Breast epithelium (tissue), 4 donors: ENCODE results near the gene GCC2. TPM values are rescaled to one million over a fixed set of nuclear protein-coding genes. Genes with fewer than 3 reads are reported as not detected.
"Not testable (repeated sequence)": the region's sequence is repeated elsewhere in the genome, so short reads cannot be mapped to it uniquely, and the experiment has no call there.

Experiments
- DNase-seq, 2 donors: peaks; one replicate each; pipeline ENCODE4 v3.0.0-alpha.2; 2019; ENCODE audit warnings: low spot score in 2 of 2
- H3K27ac ChIP-seq, 2 donors: fragments of 200-600 bp; sonication (generic) in 1 of 2; one replicate each; pipeline ENCODE4 v1.5.1; 2016 to 2019; ENCODE audit warnings: mild to moderate bottlenecking in 1 of 2
- H3K27me3 ChIP-seq, 2 donors: fragments of 200-600 bp; sonication (generic) in 1 of 2; one replicate each; pipeline versions ENCODE4 v1.5.1 to v1.6.0; 2017 to 2019; ENCODE audit warnings: control low read depth in 1 of 2, mild to moderate bottlenecking in 1 of 2
- H3K36me3 ChIP-seq: fragments of 200-600 bp; one replicate; pipeline ENCODE4 v1.5.1; 2019
- H3K4me1 ChIP-seq, 2 donors: fragments of 200-600 bp; sonication (generic); one replicate each; pipeline ENCODE4 v1.5.1; 2016 to 2019; ENCODE audit warnings: control low read depth in 1 of 2
- H3K4me3 ChIP-seq, 3 donors: fragments of 200-600 bp; sonication (generic); 1 replicate in 2 of 3; 2 replicates in 1 of 3; pipeline ENCODE4 v1.5.1; 2016 to 2019; ENCODE audit warnings: mild to moderate bottlenecking in 3 of 3, moderate library complexity in 2 of 3
- H3K9me3 ChIP-seq, 2 donors: fragments of 200-600 bp; sonication (generic) in 1 of 2; one replicate each; pipeline ENCODE4 v1.5.1; 2016 to 2019; ENCODE audit warnings: control low read depth in 1 of 2
- POLR2A ChIP-seq: fragments of 450-650 bp; IDR thresholded peaks from one replicate; pipeline ENCODE4 v1.6.1; 2016; ENCODE audit warnings: antibody characterized with exemption, mild to moderate bottlenecking, moderate library complexity
- POLR2AphosphoS5 ChIP-seq, 3 donors: sonication (generic); formaldehyde crosslinking; IDR thresholded peaks; one replicate each; pipeline ENCODE4 v1.6.1; 2017; ENCODE audit warnings: antibody characterized with exemption in 3 of 3
- intact Hi-C: fragments of 100-400 bp; cut with DNase I; formaldehyde crosslinking; loops from one replicate; pipeline ENCODE4 v1.15.1; 2023; ENCODE audit warnings: low total_unique reads
- total RNA-seq, 3 donors: library from RNA; depleted of rRNA; stranded (reverse); fragments of >200 nt; gene quantifications; one replicate each; pipeline ENCODE4 v1.1.0, GENCODE V29; 2016
- TF ChIP-seq, protein P1 (sequence below), 3 donors: fragments of 450-650 bp; IDR thresholded peaks; one replicate each; pipeline ENCODE4 v1.5.1; 2016 to 2017; ENCODE audit warnings: antibody characterized with exemption in 3 of 3, mild to moderate bottlenecking in 3 of 3, moderate library complexity in 3 of 3

Gene GCC2
- total RNA-seq, 3 donors from 2014 or later: 26.4 to 97.6 (median 63.3) TPM

DNA sequence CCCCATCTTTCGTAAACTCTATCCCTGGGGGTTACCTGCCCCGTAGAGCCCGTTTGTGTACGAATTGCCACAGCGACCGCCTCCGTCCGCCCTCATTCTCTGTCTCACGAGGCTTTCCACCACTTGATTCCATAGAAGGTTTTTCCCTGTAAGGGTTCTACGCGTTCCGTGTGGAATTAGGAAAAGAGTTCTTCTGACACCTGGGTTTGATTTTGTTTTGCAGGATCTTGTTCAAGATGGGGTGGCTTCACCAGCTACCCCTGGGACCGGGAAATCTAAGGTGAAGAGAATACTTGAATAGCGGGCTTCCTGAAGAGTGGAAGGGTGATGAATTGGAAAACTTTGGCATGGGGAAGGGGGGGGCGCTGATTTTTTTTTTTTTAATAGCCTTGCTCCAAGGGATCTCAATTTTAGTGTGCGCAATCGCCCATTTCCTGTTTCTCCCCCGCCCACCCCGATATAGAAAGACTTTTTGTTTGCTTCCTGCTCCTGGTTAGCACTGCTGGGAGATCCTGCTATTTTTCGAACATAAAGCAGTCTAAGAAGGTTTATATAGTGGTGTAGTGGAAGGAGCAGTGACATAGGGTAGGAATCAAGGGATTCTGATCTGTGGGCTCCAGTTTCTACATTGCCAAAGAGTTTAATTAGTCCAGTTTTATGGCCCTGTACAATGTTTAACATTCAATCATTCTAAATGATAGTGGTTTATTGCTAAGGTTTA, 564 bp downstream of the GCC2 start:
- peak overlapping the region; percentile 94 to 98 for H3K27ac ChIP-seq
- H3K4me3 ChIP-seq: peak overlapping the region; percentile 74 to 93 (median 79)
- TF ChIP-seq POLR2AphosphoS5 (IDR thresholded peaks at IDR 0.05): no peak
- no peak for TF ChIP-seq POLR2A
- TF ChIP-seq, protein P1, sequence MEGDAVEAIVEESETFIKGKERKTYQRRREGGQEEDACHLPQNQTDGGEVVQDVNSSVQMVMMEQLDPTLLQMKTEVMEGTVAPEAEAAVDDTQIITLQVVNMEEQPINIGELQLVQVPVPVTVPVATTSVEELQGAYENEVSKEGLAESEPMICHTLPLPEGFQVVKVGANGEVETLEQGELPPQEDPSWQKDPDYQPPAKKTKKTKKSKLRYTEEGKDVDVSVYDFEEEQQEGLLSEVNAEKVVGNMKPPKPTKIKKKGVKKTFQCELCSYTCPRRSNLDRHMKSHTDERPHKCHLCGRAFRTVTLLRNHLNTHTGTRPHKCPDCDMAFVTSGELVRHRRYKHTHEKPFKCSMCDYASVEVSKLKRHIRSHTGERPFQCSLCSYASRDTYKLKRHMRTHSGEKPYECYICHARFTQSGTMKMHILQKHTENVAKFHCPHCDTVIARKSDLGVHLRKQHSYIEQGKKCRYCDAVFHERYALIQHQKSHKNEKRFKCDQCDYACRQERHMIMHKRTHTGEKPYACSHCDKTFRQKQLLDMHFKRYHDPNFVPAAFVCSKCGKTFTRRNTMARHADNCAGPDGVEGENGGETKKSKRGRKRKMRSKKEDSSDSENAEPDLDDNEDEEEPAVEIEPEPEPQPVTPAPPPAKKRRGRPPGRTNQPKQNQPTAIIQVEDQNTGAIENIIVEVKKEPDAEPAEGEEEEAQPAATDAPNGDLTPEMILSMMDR (IDR thresholded peaks at IDR 0.05): no peak
- no peaks in the 10 kb centered on the region for H3K27me3 ChIP-seq
- peaks cover 0 to 3% of the 10 kb centered on the region in 2 donors for H3K4me1 ChIP-seq
- DNase-seq: no peak
- no peaks in the 10 kb centered on the region for H3K9me3 ChIP-seq
- H3K36me3 ChIP-seq: no peaks in the 10 kb centered on the region
- intact Hi-C loops: loop anchor here (1.0 kb wide), 1 partner anchor 85 kb away; the partner anchor contains the start of gene LIMS1

DNA sequence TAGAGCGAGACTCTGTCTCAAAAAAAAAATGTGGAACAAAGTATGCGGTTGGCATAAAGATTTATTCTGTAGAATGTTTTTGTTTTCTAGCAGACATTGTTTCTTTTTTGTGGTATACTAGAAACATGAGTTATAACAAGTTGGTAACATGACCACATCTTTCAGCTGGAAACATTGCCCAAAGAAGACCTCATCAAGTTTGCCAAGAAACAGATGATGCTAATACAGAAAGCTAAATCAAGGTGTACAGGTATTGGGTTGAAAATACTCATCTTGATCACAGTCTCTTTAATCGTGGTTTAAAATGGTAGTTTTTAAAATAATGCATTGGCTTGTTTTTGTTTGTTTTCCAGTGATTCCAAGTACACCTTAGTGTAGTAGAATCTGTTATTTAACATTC, 1.9 kb downstream of the GCC2 start:
- Histone ChIP-seq H3K27ac (no peak overlapping the region), H3K4me1 (peaks cover 0 to 3% of the 10 kb centered on the region in 2 donors), H3K9me3 (no peaks in the 10 kb centered on the region), H3K27me3 (no peaks in the 10 kb centered on the region), H3K4me3 (no peak overlapping the region), H3K36me3 (no peaks in the 10 kb centered on the region)
- TF ChIP-seq POLR2AphosphoS5 (IDR thresholded peaks at IDR 0.05) (no peak), POLR2A (no peak)
- TF ChIP-seq, protein P1 (IDR thresholded peaks at IDR 0.05): no peak
- DNase-seq: no peak
- intact Hi-C loops: no loop called here

DNA sequence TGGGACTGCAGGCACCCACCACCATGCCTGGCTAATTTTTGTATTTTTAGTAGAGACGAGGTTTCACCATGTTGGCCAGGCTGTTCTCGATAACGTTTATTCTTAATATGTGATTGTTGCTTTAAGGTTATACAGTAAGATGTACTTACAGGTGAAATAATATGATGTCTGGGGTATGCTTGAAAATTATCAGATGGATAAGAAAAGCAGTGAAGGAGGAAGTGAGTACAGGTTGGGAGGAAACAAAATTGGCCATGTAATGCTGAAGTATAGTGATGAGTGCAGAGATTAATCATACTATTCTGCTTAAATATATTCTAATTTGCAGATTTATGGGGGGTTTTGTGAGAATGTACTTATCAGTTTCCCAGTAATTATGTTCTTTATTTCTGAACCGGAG, 3.0 kb downstream of the GCC2 start:
- H3K36me3 ChIP-seq: no peaks in the 10 kb centered on the region

DNA sequence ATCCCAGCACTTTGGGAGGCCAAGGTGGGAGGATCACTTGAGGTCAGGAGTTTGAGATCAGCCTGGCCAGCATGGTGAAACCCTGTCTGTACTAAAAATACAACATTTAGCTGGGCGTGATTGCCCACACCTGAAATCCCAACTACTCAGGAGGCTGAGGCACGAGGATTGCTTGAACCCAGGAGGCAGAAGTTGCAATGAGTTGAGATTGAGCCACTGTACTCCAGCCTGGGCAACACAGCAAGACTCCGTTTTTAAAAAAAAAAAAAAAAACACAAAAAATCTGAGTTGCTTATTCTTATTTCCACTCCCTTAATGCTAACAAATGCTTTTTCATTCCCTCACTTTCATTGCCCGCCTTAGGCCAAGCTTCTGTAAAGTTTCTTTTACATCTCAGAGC, 4.5 kb downstream of the GCC2 start:
- DNase-seq, H3K4me1 ChIP-seq, H3K9me3 ChIP-seq, intact Hi-C loops, H3K27me3 ChIP-seq, H3K27ac ChIP-seq, H3K4me3 ChIP-seq, H3K36me3 ChIP-seq: not testable (repeated sequence)

More for the DNA sequence above, 3.0 kb downstream of the GCC2 start:
- DNase-seq: no peak
- Histone ChIP-seq H3K27ac (no peak overlapping the region), H3K27me3 (no peaks in the 10 kb centered on the region), H3K9me3 (no peaks in the 10 kb centered on the region), H3K4me1 (peaks cover 0 to 3% of the 10 kb centered on the region in 2 donors), H3K4me3 (no peak overlapping the region)
- intact Hi-C loops: no loop called here
- TF ChIP-seq, protein P1 (IDR thresholded peaks at IDR 0.05): no peak
- TF ChIP-seq POLR2AphosphoS5 (IDR thresholded peaks at IDR 0.05) (no peak), POLR2A (no peak)

DNA sequence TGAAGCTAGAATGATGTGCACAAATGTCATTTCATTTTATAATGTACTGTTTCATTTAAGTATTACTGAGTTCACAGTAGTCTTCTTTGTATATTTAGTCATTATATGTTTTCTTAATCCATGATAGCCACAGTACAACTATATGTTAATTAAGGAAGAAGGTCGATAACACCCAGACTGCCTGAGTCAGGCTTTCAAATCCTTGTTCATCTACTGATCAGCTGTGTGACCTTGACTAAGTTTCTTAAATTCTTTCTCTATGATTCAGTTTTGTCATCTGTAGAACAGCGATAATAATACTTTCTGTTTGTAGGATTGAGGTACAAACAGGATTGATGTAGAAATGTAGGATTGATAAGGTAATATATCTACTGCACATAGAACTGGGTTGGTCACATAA, 5.4 kb downstream of the GCC2 start:
- Histone ChIP-seq H3K27ac (no peak overlapping the region), H3K36me3 (no peaks in the 10 kb centered on the region), H3K27me3 (no peaks in the 10 kb centered on the region), H3K4me3 (no peak overlapping the region), H3K4me1 (peaks cover 0 to 3% of the 10 kb centered on the region in 2 donors), H3K9me3 (peaks cover 0 to 10% of the 10 kb centered on the region in 2 donors)
- no peak for DNase-seq
- intact Hi-C loops: no loop called here
- TF ChIP-seq POLR2A (no peak), POLR2AphosphoS5 (IDR thresholded peaks at IDR 0.05) (no peak)
- TF ChIP-seq, protein P1 (IDR thresholded peaks at IDR 0.05): no peak
